SK-N-SH treated with all-trans-retinoic acid at 6 μM for 48 hours (cell line): ENCODE data around the gene ASF1A.

Source experiments
- BACH2 ChIP-seq: fragments of 250-450 bp; sonication (Bioruptor Pico); IDR thresholded peaks from 2 replicates; pipeline ENCODE4 v1.9.0; 2021; ENCODE audit warnings: mild to moderate bottlenecking, borderline replicate concordance
- ESRRG ChIP-seq: fragments of 250-450 bp; sonication (Bioruptor Pico); IDR thresholded peaks from 2 replicates; pipeline ENCODE4 v1.6.1; 2021; ENCODE audit warnings: mild to moderate bottlenecking
- OSR1 ChIP-seq: fragments of 250-450 bp; sonication (Bioruptor Pico); IDR thresholded peaks from 2 replicates; pipeline ENCODE4 v1.8.0; 2022; ENCODE audit warnings: moderate library complexity, mild to moderate bottlenecking, inconsistent platforms
- PATZ1 ChIP-seq: fragments of 250-450 bp; sonication (Bioruptor Pico); IDR thresholded peaks from 2 replicates; pipeline ENCODE4 v1.8.0; 2020; ENCODE audit warnings: mild to moderate bottlenecking, moderate library complexity, borderline replicate concordance
- SNAI2 ChIP-seq: fragments of 250-450 bp; sonication (Bioruptor Pico); IDR thresholded peaks from 2 replicates; pipeline ENCODE4 v1.5.0; 2020; ENCODE audit warnings: mild to moderate bottlenecking, moderate library complexity
- TCF4 ChIP-seq: fragments of 250-450 bp; sonication (Bioruptor Pico); IDR thresholded peaks from 2 replicates; pipeline ENCODE4 v1.8.0; 2021; ENCODE audit warnings: mild to moderate bottlenecking, moderate library complexity, borderline replicate concordance
- TOX ChIP-seq: fragments of 250-450 bp; sonication (Bioruptor Pico); IDR thresholded peaks from 2 replicates; pipeline ENCODE4 v1.8.0; 2021; ENCODE audit warnings: mild to moderate bottlenecking, moderate library complexity, borderline replicate concordance
- TSHZ2 ChIP-seq: fragments of 250-450 bp; sonication (Bioruptor Pico); IDR thresholded peaks from 2 replicates; pipeline ENCODE4 v1.5.0; 2020; ENCODE audit warnings: mild to moderate bottlenecking, moderate library complexity
- ZFP3 ChIP-seq: fragments of 250-450 bp; sonication (Bioruptor Pico); IDR thresholded peaks from 2 replicates; pipeline ENCODE4 v1.5.0; 2020; ENCODE audit warnings: mild to moderate bottlenecking, moderate library complexity
- ZFP30 ChIP-seq: fragments of 450-650 bp; formaldehyde crosslinking; IDR thresholded peaks from 2 replicates; pipeline ENCODE4 v1.5.0; 2022; ENCODE audit warnings: mild to moderate bottlenecking, moderate library complexity
- ZNF70 ChIP-seq: fragments of 450-650 bp; formaldehyde crosslinking; IDR thresholded peaks from 2 replicates; pipeline ENCODE4 v1.5.0; 2020; ENCODE audit warnings: mild to moderate bottlenecking, moderate library complexity
- TF ChIP-seq, protein P1 (sequence below): fragments of 250-450 bp; sonication (Bioruptor Pico); IDR thresholded peaks from 2 replicates; pipeline ENCODE4 v1.5.1; 2021; ENCODE audit warnings: mild to moderate bottlenecking, moderate library complexity

GRCh38 chr6:118921084-118921483 is 27.1 kb downstream of the ASF1A start:
- TF ChIP-seq TSHZ2 (CRISPR knock-in tag) (no peak), ZNF70 (no peak), ESRRG (no peak), BACH2 (CRISPR knock-in tag) (no peak), TCF4 (CRISPR knock-in tag) (no peak), ZFP30 (CRISPR knock-in tag) (no peak), SNAI2 (no peak), TOX (CRISPR knock-in tag) (no peak), PATZ1 (no peak), ZFP3 (CRISPR knock-in tag) (no peak), OSR1 (CRISPR knock-in tag) (no peak)
- TF ChIP-seq, protein P1, sequence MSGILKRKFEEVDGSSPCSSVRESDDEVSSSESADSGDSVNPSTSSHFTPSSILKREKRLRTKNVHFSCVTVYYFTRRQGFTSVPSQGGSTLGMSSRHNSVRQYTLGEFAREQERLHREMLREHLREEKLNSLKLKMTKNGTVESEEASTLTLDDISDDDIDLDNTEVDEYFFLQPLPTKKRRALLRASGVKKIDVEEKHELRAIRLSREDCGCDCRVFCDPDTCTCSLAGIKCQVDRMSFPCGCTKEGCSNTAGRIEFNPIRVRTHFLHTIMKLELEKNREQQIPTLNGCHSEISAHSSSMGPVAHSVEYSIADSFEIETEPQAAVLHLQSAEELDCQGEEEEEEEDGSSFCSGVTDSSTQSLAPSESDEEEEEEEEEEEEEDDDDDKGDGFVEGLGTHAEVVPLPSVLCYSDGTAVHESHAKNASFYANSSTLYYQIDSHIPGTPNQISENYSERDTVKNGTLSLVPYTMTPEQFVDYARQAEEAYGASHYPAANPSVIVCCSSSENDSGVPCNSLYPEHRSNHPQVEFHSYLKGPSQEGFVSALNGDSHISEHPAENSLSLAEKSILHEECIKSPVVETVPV (CRISPR knock-in tag), result no peak
